ENCODE measurements around the gene ZNF485. TPM values are rescaled to one million over a fixed set of nuclear protein-coding genes. Genes with fewer than 3 reads are reported as not detected.
A peak's percentile ranks its signal among the peaks of the same experiment; 100 is the strongest.

ZNF485 gene
- polyA plus RNA-seq, 1 donor (not counting 4 experiments of a cell fraction or from before 2014, with no cell fraction given): 4.3 TPM

GRCh38 chr10:43644252-43644651 lies 38.0 kb downstream of the ZNF485 start:
- Histone ChIP-seq H3K4me2 (ENCODE audit: control insufficient read depth, extremely low read depth, insufficient read depth, low read depth, low read length) (no peak overlapping the region), H2AFZ (ENCODE audit: control insufficient read depth, low read length) (no peak overlapping the region), H3K36me3 (ENCODE audit: control insufficient read depth in 2 of 2, extremely low read depth in 1 of 2, insufficient read depth in 2 of 2, low read length in 2 of 2) (peaks cover 12 to 15% of the 10 kb centered on the region in 2 experiments), H4K20me1 (ENCODE audit: control insufficient read depth, extremely low read depth, insufficient read depth, low read length) (no peaks in the 10 kb centered on the region), H3K9me1 (ENCODE audit: control insufficient read depth, extremely low read depth, insufficient read depth, low read length) (no peaks in the 10 kb centered on the region), H3K9ac (ENCODE audit: control insufficient read depth, extremely low read depth, insufficient read depth, low read length) (no peak overlapping the region), H3K4me3 (ENCODE audit: control insufficient read depth in 2 of 3, extremely low read depth in 1 of 3, insufficient read depth in 2 of 3, low read depth in 1 of 3, low read length in 3 of 3) (no peak overlapping the region), H3K79me2 (ENCODE audit: control insufficient read depth, insufficient read depth, low read length) (no peaks in the 10 kb centered on the region), H3K4me1 (ENCODE audit: control insufficient read depth, extremely low read depth, insufficient read depth, low read length) (peaks cover 4% of the 10 kb centered on the region), H3K27me3 (ENCODE audit: control insufficient read depth, extremely low read depth, insufficient read depth, low read length) (no peaks in the 10 kb centered on the region), H3K27ac (ENCODE audit: control insufficient read depth, insufficient read depth, low read length) (no peak overlapping the region), H3K9me3 (ENCODE audit: control insufficient read depth, low read depth, low read length) (peaks cover 16% of the 10 kb centered on the region)
- no peak for DNase-seq (ENCODE audit: low read depth, low spot score)
- no peak for FAIRE-seq
- dilution Hi-C loops (cut with MboI; ENCODE audit: extremely low pct_ligation_motif_present, low sequenced_read_pairs): no loop called here
- no peak for TF ChIP-seq EZH2 (IDR thresholded peaks at IDR 0.05; ENCODE audit: low read length)

GRCh38 chr10:43645866-43646265 lies 39.6 kb downstream of the ZNF485 start:
- no peak for TF ChIP-seq CTCF (optimal IDR thresholded peaks at IDR 0.05 in 1 of 3, IDR thresholded peaks at IDR 0.05 in 1 of 3, conservative IDR thresholded peaks at IDR 0.05 in 1 of 3; ENCODE audit: extremely low read depth in 1 of 3, insufficient read depth in 2 of 3, low read length in 3 of 3)
- no peak for TF ChIP-seq EZH2 (IDR thresholded peaks at IDR 0.05; ENCODE audit: low read length)
- dilution Hi-C loops (cut with MboI; ENCODE audit: extremely low pct_ligation_motif_present, low sequenced_read_pairs): no loop called here
- H2AFZ ChIP-seq (ENCODE audit: control insufficient read depth, low read length): no peak overlapping the region
- H4K20me1 ChIP-seq (ENCODE audit: control insufficient read depth, extremely low read depth, insufficient read depth, low read length): no peaks in the 10 kb centered on the region
- H3K27me3 ChIP-seq (ENCODE audit: control insufficient read depth, extremely low read depth, insufficient read depth, low read length): no peaks in the 10 kb centered on the region
- no peak overlapping the region for H3K27ac ChIP-seq (ENCODE audit: control insufficient read depth, insufficient read depth, low read length)
- no peaks in the 10 kb centered on the region for H3K9me1 ChIP-seq (ENCODE audit: control insufficient read depth, extremely low read depth, insufficient read depth, low read length)
- H3K4me2 ChIP-seq (ENCODE audit: control insufficient read depth, extremely low read depth, insufficient read depth, low read depth, low read length): no peak overlapping the region
- H3K79me2 ChIP-seq (ENCODE audit: control insufficient read depth, insufficient read depth, low read length): no peaks in the 10 kb centered on the region
- peaks cover 16% of the 10 kb centered on the region for H3K9me3 ChIP-seq (ENCODE audit: control insufficient read depth, low read depth, low read length)
- H3K4me3 ChIP-seq (ENCODE audit: control insufficient read depth in 2 of 3, extremely low read depth in 1 of 3, insufficient read depth in 2 of 3, low read depth in 1 of 3, low read length in 3 of 3): no peak overlapping the region
- FAIRE-seq: no peak
- no peak for DNase-seq (ENCODE audit: low read depth, low spot score)
- H3K36me3 ChIP-seq (ENCODE audit: control insufficient read depth in 2 of 2, extremely low read depth in 1 of 2, insufficient read depth in 2 of 2, low read length in 2 of 2): peaks cover 12 to 15% of the 10 kb centered on the region in 2 experiments
- peaks cover 4% of the 10 kb centered on the region for H3K4me1 ChIP-seq (ENCODE audit: control insufficient read depth, extremely low read depth, insufficient read depth, low read length)
- H3K9ac ChIP-seq (ENCODE audit: control insufficient read depth, extremely low read depth, insufficient read depth, low read length): no peak overlapping the region

- peak overlapping the region in 2 of 3 experiments; percentile 72 to 75 for H3K4me3 ChIP-seq (ENCODE audit: control insufficient read depth in 2 of 3, extremely low read depth in 1 of 3, insufficient read depth in 2 of 3, low read depth in 1 of 3, low read length in 3 of 3)
- FAIRE-seq (no peak), DNase-seq (ENCODE audit: low read depth, low spot score) (no peak)
- no peak overlapping the region for H3K9ac ChIP-seq (ENCODE audit: control insufficient read depth, extremely low read depth, insufficient read depth, low read length)
- no peaks in the 10 kb centered on the region for H4K20me1 ChIP-seq (ENCODE audit: control insufficient read depth, extremely low read depth, insufficient read depth, low read length)
- no peak overlapping the region for H2AFZ ChIP-seq (ENCODE audit: control insufficient read depth, low read length)
- no peak for TF ChIP-seq EZH2 (IDR thresholded peaks at IDR 0.05; ENCODE audit: low read length)
- no peaks in the 10 kb centered on the region for H3K9me1 ChIP-seq (ENCODE audit: control insufficient read depth, extremely low read depth, insufficient read depth, low read length)
- peaks cover 4% of the 10 kb centered on the region for H3K4me1 ChIP-seq (ENCODE audit: control insufficient read depth, extremely low read depth, insufficient read depth, low read length)
- no peaks in the 10 kb centered on the region for H3K79me2 ChIP-seq (ENCODE audit: control insufficient read depth, insufficient read depth, low read length)
- dilution Hi-C loops (cut with MboI; ENCODE audit: extremely low pct_ligation_motif_present, low sequenced_read_pairs): no loop called here
- peaks cover 12 to 15% of the 10 kb centered on the region in 2 experiments for H3K36me3 ChIP-seq (ENCODE audit: control insufficient read depth in 2 of 2, extremely low read depth in 1 of 2, insufficient read depth in 2 of 2, low read length in 2 of 2)
- H3K27me3 ChIP-seq (ENCODE audit: control insufficient read depth, extremely low read depth, insufficient read depth, low read length): no peaks in the 10 kb centered on the region
- peak overlapping the region; percentile 88 for H3K4me2 ChIP-seq (ENCODE audit: control insufficient read depth, extremely low read depth, insufficient read depth, low read depth, low read length)
- peaks cover 13% of the 10 kb centered on the region for H3K9me3 ChIP-seq (ENCODE audit: control insufficient read depth, low read depth, low read length)
- no peak overlapping the region for H3K27ac ChIP-seq (ENCODE audit: control insufficient read depth, insufficient read depth, low read length)
These were observed 41.3 kb downstream of the ZNF485 start for GRCh38 chr10:43647576-43647975.
